GM06990 (cell line): ENCODE data around the gene CENATAC.
"Not testable (repeated sequence)": the region's sequence is repeated elsewhere in the genome, so short reads cannot be mapped to it uniquely, and the experiment has no call there.

Experiments
- DNase-seq: peaks from one replicate; pipeline ENCODE4 v3.0.0-alpha.2; 2011; ENCODE audit not compliant: insufficient read length; ENCODE audit errors: extremely low read depth
- H3K27me3 ChIP-seq: replicated peaks from 2 replicates; pipeline ENCODE4 v1.6.0; 2011; ENCODE audit warnings: low read length; ENCODE audit not compliant: control insufficient read depth, insufficient read depth
- H3K36me3 ChIP-seq: 2 replicates; pipeline ENCODE4 v1.5.1; 2011; ENCODE audit warnings: low read length; ENCODE audit not compliant: control insufficient read depth, insufficient read depth
- H3K4me3 ChIP-seq: replicated peaks from 2 replicates; pipeline ENCODE4 v1.5.1; 2011; ENCODE audit warnings: low read depth, mild to moderate bottlenecking, control low read depth, low read length
- CTCF ChIP-seq: IDR thresholded peaks from 2 replicates; pipeline ENCODE4 v1.5.1; 2011; ENCODE audit warnings: low read length, control low read depth, mild to moderate bottlenecking, inconsistent platforms; ENCODE audit not compliant: insufficient read depth, poor library complexity, severe bottlenecking

CENATAC gene

GRCh38 chr11:119030329-119031047, 32.5 kb downstream of the CENATAC start, which contains the start of gene SLC37A4:
SLC37A4 (minus strand) TSS chr11:119030877.
- H3K4me3 ChIP-seq, result peak within 1 kb of the TSS; percentile 94
- no peaks in the 10 kb centered on the region for H3K27me3 ChIP-seq
- TF ChIP-seq CTCF, result peak; percentile 93
- peaks cover 6% of the 10 kb centered on the region for H3K36me3 ChIP-seq
- peak; percentile 99 for DNase-seq

- Histone ChIP-seq H3K27me3 (no peaks in the 10 kb centered on the region), H3K4me3 (no peak overlapping the region), H3K36me3 (0 out of 2 replicates have a peak, but pooled peaks cover 2% of the 10 kb centered on the region)
- TF ChIP-seq CTCF, result no peak
- no peak for DNase-seq
Observed at GRCh38 chr11:119031912-119032280, 34.0 kb downstream of the CENATAC start.

- H3K36me3 ChIP-seq, DNase-seq, H3K4me3 ChIP-seq, H3K27me3 ChIP-seq: not testable (repeated sequence)
Observed at GRCh38 chr11:119033421-119033820, 35.5 kb downstream of the CENATAC start.

GRCh38 chr11:119034813-119035212, 36.9 kb downstream of the CENATAC start:
- no peak for DNase-seq
- no peak for TF ChIP-seq CTCF

GRCh38 chr11:119038884-119039283, 40.9 kb downstream of the CENATAC start:
- no peak for DNase-seq
- Histone ChIP-seq H3K4me3 (no peak overlapping the region), H3K27me3 (no peaks in the 10 kb centered on the region), H3K36me3 (no peaks in the 10 kb centered on the region)
- TF ChIP-seq CTCF, result no peak

More at GRCh38 chr11:119034813-119035212, 36.9 kb downstream of the CENATAC start:
- Histone ChIP-seq H3K4me3 (no peak overlapping the region), H3K27me3 (no peaks in the 10 kb centered on the region), H3K36me3 (no peaks in the 10 kb centered on the region)

- not testable (repeated sequence) for DNase-seq, H3K4me3 ChIP-seq, H3K36me3 ChIP-seq, H3K27me3 ChIP-seq
Observed at GRCh38 chr11:119039471-119039870, 41.5 kb downstream of the CENATAC start.
